OCI-LY3 (cell line): Measurements from ENCODE around the gene BMAL2.

Source experiments
- CTCF ChIP-seq: fragments of 200-600, 300-600 bp; sonication (generic); IDR thresholded peaks from 2 replicates; pipeline ENCODE4 v1.5.1; 2014; ENCODE audit warnings: antibody characterized with exemption, low read length, low read depth
- EZH2phosphoT487 ChIP-seq: fragments of 200-600 bp; shearing (Covaris generic); IDR thresholded peaks from 2 replicates; pipeline ENCODE4 v1.6.1; 2018; ENCODE audit warnings: antibody characterized with exemption, mixed run types, low read depth

GRCh38 chr12:27319848-27320247 lies 12.8 kb upstream of the BMAL2 start:
- TF ChIP-seq CTCF, result no peak
- no peak for TF ChIP-seq EZH2phosphoT487
